LoVo (cell line): ENCODE data around the gene DIRAS3.
"Not testable (repeated sequence)": the region's sequence is repeated elsewhere in the genome, so short reads cannot be mapped to it uniquely, and the experiment has no call there.

Experiments
- DNase-seq: peaks from one replicate; pipeline ENCODE4 v3.0.0-alpha.2; 2016; ENCODE audit warnings: low spot score

Gene DIRAS3

DNA sequence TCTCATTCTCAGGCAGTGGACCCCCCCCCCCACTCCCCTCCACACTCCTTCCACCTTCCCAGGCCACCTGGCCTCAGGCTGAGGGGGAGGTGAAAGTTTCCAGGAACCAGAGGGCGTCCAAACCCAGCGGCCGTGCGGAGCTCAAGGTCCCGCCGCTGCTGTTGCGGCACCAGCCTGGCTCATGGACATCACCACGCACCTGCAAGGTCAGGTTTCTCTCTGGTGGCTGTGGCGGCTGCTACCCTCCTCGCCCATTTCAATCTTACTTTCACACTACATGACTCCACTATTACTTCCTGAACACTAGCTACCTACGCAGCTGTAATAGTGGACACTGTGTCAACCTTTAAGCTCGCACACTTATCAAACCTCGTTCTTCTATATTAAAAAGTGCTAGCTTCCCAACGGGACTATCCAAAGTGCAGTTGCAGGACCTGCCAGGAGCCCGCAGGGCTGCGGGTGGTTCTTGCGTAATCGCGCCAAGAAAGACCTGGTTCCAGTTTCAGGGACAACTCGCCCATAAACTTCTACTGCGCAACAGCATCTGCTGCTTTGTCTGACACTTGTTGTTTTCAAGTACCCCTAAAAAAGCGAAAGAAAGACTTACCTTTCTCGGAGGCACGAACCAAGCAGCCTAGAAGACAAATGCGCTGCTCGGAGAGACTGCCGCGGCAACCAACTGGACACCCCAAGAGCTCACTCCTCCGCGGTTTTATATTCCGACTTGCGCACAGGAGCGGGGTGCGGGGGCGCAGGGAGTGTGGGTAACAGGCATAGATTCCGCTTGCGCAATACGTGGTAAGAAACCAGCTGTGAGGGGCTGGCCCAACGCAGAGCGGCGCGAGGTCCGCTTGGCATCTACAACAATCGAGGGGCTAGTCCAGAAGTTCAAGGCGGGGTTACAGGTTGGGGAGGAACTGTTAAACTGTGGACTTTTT, at the start of gene DIRAS3:
TSS of gene DIRAS3 (minus strand) at position 687 of the 938 bp plus-strand sequence. CDS start 3,330 bp downstream, outside the sequence.
- DNase-seq = peak; percentile 9

DNA sequence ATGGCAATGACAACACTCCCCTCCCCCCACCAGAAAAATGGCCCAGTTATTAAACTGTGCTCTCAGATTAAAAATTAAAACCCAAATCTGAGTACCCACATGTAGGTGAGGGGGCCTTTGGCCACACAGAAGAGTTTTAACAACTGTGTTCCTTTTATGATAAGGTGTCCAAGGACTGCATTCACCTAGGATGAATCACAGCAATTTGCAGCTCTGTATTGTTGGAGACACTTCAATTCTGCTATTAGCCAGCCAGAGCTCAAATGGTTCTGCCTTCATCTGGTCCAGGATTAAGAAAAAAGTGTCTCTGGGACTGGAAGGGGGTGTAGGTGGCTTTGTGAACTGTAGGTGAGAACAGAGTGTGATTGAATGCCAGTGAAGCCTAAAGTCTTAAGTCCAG, 43.3 kb upstream of the DIRAS3 start:
- DNase-seq = no peak

GRCh38 chr1:68087184-68087583, 36.8 kb upstream of the DIRAS3 start:
- DNase-seq = no peak

DNA sequence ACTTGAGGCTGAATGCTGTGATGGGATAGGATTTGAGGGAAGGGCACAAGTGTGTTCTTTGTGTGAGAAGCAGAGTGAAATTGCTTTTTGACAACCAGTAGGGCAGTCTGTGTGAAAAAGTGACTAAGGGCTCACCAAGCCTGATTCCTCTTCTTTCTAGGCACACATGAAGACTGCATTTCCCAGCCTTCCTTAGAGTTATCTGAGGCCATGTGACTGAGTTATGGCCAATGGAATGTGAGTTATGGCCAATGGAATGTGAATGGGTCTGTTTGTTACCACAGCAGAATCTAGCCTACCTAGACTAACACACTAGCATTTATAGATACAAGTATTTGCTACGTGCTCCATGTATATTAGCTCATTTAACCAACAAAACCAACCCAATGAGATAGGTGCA, 35.3 kb upstream of the DIRAS3 start:
- no peak for DNase-seq

DNA sequence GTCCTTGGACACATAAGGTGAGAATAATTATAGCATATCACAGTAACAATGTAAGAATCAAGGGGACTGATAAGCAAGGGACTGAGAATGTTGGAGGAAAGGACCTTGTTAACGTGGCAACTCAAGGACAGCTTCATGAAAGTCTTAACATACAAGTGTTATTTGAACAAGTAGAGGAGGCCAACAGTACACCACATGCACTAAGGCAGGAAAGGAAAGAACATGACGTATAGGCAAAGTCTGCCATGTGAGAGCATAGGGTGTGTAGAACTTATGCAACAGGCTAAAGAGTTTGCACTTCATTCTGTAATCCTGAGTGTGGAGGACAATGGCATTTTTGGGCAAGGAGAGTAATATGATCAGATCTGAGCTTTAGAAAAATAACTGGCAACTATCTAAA, 33.3 kb upstream of the DIRAS3 start:
- DNase-seq = no peak

DNA sequence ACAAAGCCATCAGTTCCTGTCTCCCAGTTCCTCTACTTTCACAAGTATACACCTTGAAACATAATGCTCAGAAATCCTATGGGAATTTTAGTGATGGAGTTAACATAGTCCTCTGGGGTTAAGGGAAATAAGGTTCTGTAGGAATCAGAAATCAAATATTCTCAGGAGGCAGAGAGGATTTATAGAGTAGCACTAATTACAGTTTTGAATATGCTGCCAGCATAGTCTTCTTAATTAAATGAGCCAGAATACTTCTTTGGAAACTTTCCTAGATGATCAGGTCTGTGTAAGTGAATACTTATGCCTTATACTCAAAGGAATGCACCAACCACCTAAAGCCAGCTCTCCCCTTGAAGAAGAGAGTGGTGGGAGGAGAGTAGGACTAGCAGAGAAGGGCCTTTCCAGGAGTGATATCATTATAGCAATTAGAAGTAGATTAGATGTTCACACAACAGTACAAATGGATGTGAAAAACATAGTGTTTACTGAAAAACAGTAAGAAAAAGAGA, 31.4 kb upstream of the DIRAS3 start:
- DNase-seq = no peak

- DNase-seq = no peak
Measured at GRCh38 chr1:68078647-68079046, 28.2 kb upstream of the DIRAS3 start.

DNA sequence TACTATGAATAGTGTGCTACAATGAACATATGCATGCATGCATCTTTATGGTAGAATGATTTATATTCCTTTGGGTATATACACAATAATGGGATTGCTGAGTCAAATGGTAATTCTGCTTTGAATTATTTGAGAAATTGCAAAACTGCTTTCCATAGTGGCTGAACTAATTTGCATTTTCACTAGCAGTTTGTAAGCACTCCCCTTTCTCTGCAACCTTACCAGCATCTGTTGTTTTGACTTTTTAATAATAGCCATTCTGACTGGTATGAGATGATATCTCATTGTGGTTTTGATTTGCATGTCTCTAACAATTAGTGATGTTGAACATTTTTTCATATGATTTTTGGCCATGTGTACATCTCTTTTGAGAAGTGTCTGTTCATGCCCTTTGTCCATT, 24.0 kb upstream of the DIRAS3 start:
- DNase-seq = no peak

GRCh38 chr1:68065766-68066165, 15.3 kb upstream of the DIRAS3 start:
- no peak for DNase-seq

- not testable (repeated sequence) for DNase-seq
Measured at GRCh38 chr1:68058053-68058452, 7.6 kb upstream of the DIRAS3 start.

GRCh38 chr1:68057564-68057963, 7.1 kb upstream of the DIRAS3 start:
- DNase-seq = no peak

DNA sequence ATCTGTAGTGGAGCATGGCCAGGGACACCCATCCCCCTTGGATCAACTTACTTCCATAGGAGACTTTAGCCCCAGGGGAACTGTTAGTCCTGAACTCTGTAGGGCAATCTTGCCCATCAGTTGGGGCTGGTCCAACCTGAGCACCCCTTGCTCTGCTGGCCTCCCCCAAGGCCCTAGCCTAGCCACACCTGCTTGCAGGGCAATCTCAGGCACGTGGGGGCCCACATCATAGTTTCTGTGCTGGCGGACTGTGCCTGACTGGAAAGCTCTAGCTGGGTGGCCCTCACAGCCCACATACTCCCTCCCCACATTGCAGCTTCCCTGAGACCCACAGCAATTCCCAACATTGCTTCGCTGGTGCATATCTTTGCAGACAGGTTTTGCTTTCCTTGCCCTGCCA, 6.6 kb upstream of the DIRAS3 start:
- DNase-seq = no peak

DNA sequence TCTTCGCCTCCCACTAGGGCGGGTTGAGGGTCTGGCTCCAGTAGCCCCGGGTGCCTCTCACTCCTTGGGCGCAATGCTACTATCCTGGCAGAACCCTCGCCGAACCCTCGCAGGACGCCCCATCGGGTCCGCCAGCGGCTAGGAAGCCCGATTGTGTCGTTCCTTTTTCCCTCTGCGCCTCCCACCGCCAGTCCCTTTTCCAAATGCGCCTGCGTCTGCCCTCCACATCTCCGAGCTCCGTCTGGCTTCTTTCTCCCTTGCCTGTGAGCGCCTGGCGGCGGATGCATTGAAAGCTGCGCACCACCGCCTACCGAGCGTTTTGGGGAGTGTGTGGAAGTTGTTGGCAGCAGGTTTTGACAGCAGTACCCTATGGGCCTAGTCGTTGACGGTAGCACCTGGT, 1.0 kb upstream of the DIRAS3 start:
- DNase-seq = no peak

- DNase-seq = no peak
Measured at GRCh38 chr1:68047659-68048026, 2.8 kb downstream of the DIRAS3 start.

- peak; percentile 2 for DNase-seq
Measured at GRCh38 chr1:68046885-68047658, 3.4 kb downstream of the DIRAS3 start.

DNA sequence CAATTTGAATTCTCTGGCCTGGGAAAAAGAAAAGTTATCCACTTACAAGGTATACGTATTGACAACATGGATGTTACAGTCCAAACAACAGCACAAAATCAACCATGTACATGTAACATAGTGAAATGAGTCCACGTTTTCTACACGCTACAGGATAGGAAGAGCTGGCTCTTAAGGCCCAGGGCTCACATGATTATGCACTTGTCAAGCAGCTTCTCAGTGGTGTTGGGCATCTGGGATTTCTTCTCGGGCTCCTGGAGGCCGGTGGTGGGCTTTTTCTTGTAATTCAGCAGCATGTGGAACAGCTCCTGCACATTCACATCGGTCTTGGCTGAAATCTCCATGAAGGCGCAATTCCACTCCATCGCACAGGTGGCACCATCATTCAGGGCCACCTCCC, 4.0 kb downstream of the DIRAS3 start:
- no peak for DNase-seq

- DNase-seq = no peak
Measured at GRCh38 chr1:68045511-68046180, 4.8 kb downstream of the DIRAS3 start.

- no peak for DNase-seq
Measured at GRCh38 chr1:68043443-68044090, 6.9 kb downstream of the DIRAS3 start.

DNA sequence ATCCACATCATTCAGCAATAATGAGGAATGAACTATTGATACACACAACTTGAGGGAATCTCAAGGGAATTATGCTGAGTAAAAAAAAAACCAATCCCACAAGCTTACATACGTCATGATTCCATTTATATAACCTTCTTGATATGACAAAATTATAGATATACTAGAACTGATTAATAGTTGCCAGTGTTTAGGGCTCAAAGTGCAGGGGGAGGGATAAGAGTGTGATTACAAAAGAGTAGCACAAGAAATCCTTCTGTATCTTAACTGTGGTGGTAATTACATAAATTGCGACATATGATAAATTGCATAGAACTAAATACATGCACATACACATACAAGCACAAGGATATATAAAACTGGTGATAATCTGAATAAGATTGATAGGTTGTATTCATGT, 13.5 kb downstream of the DIRAS3 start:
- DNase-seq = no peak

- no peak for DNase-seq
Measured at GRCh38 chr1:68029444-68029843, 21.0 kb downstream of the DIRAS3 start.

DNA sequence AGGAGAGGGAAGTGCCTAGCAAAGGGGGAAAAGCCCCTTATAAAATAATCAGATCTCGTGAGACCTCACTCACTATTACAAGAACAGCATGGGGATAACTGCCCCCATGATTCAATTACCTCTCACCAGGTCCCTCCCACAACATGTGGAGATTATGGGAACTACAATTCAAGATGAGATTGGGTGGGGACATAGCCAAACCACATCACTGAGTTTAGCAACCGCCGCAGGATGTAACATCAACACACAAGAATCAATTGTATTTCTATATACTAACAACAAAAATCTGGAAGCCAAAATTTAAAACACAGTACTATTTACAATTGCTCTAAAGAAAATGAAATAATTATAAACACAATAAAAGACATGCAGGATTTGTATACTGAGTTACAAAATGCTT, 21.9 kb downstream of the DIRAS3 start:
- no peak for DNase-seq
